Measurements from ENCODE around the gene LEAP2.
A peak's percentile ranks its signal among the peaks of the same experiment; 100 is the strongest.

The LEAP2 gene

DNA sequence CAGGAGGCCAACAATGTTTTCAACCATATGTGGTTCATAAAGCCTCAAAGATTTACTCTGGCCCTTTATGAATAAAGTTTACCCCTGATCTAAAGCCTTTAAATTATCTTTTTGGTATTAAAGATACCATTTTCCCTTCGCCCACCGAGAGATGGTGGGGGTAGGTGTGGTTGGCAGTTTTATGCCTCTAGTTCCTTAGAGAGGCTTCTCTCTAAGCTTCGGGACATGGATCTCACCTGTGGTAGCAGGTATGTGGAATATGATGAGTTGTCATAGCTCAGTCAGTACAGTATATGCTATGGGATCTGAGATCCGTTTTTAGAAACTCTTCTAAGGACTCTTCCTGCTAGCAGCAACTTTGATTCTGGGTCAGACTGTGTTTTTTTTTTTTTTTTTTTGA lies 4.7 kb upstream of the LEAP2 start:
- TF ChIP-seq CTCF (IDR thresholded peaks at IDR 0.05; ENCODE audit: low read depth, low read length) = no peak
- no peak for DNase-seq (ENCODE audit: low read depth in 2 of 2)
- H3K4me3 ChIP-seq (replicated peaks in 1 of 2; ENCODE audit: low read depth in 2 of 2, low read length in 2 of 2) = no peak overlapping the region

DNA sequence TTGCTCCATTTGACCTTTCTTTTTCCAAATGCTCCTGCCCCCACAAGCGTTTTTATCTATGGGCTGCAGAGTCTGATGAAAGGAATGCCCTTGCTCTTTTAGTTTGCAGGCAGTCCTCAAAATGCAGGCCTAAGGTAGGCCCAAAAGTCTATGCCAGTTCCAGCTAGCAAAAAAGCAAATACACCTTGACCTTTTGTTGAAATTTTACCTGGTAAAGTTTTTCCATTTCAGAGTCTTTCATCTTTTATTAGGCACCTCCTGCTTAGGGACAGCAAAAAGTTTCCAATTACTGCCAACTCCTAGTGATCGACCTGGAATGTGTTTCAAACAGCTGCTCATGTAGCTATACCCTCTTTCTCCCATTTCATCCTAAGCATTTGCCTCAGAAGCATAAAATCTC lies 2.7 kb upstream of the LEAP2 start:
- no peak for TF ChIP-seq CTCF (IDR thresholded peaks at IDR 0.05; ENCODE audit: low read depth, low read length)
- DNase-seq (ENCODE audit: low read depth in 2 of 2) = no peak
- H3K4me3 ChIP-seq (replicated peaks in 1 of 2; ENCODE audit: low read depth in 2 of 2, low read length in 2 of 2) = no peak overlapping the region

DNA sequence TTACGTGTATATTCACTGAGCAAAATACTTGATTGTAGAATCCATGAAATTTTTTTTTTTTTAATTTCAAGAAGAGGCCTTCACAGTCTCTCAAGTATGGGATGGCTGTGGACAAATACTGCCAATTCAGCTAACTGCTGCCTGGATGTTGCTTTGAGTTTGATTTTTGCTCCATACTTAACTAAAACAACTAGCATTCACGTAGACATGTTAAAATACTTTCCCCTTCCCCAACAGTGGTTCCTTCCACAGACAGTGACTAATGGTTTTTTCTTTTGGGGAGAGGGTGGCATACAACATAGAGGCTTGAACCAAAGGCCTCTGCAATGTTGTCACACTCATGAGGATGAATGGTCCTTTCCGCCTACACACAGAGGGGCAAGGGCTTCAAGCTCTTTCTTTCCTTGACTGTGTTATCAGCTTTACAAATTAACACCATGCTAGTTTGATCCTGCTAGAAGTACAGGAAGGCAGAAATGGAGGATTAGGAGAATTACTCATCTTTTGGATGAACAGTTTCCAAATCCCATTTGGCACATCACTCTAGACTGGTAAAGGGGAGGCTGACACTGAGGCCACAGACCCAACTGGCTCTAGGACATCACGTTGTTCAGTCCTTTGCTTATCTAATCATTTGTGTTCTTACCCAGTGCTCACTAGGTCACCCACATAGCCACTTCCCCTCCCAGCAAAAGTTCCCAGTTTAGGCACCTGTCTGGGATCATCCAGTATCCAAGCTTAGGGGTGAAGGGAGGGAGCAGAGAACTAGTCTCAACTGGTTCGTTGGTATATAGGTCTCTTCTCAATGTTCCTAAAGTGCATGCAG lies 1.8 kb upstream of the LEAP2 start:
- DNase-seq (ENCODE audit: low read depth in 2 of 2) = no peak
- TF ChIP-seq CTCF (IDR thresholded peaks at IDR 0.05; ENCODE audit: low read depth, low read length) = no peak
- no peak overlapping the region for H3K4me3 ChIP-seq (replicated peaks in 1 of 2; ENCODE audit: low read depth in 2 of 2, low read length in 2 of 2)

DNA sequence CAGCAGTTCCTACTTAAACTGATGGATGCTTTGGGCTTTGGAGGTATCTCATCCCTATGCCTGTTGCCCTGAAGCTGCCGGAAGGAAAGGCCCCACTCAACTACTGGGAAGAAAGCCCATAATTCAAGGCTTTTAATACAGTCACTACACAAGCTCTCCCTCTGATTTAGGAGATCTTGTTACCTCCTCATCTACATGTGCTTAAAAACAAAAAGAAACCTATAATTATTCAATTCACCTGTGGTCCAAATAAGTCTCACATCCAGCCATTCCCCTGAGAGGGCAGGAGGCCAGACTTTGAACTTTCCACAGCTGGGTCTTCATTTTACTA lies 715 bp upstream of the LEAP2 start:
- H3K4me3 ChIP-seq (replicated peaks in 1 of 2; ENCODE audit: low read depth in 2 of 2, low read length in 2 of 2) = no peak overlapping the region
- DNase-seq (ENCODE audit: low read depth in 2 of 2) = no peak
- TF ChIP-seq CTCF (IDR thresholded peaks at IDR 0.05; ENCODE audit: low read depth, low read length) = no peak

GRCh38 chr5:132873930-132874271 lies 433 bp downstream of the LEAP2 start:
- DNase-seq (ENCODE audit: low read depth in 2 of 2) = no peak
- no peak overlapping the region for H3K4me3 ChIP-seq (replicated peaks in 1 of 2; ENCODE audit: low read depth in 2 of 2, low read length in 2 of 2)
- TF ChIP-seq CTCF (IDR thresholded peaks at IDR 0.05; ENCODE audit: low read depth, low read length) = no peak

- no peak overlapping the region for H3K4me3 ChIP-seq (replicated peaks in 1 of 2; ENCODE audit: low read depth in 2 of 2, low read length in 2 of 2)
- peak in 1 of 2 donors; percentile 49 for DNase-seq (ENCODE audit: low read depth in 2 of 2)
- TF ChIP-seq CTCF (IDR thresholded peaks at IDR 0.05; ENCODE audit: low read depth, low read length) = no peak
These were observed 2.7 kb downstream of the LEAP2 start for GRCh38 chr5:132876020-132876759.
